ENCODE measurements around the gene ADGRG4. TPM values are rescaled to one million over a fixed set of nuclear protein-coding genes. Genes with fewer than 3 reads are reported as not detected.

Gene ADGRG4
- total and polyA plus RNA-seq, 2 donors (not counting 1 experiment from before 2014, with no cell fraction given) = 0.03 TPM; not detected in 1

- no peaks in the 10 kb centered on the region for H3K4me1 ChIP-seq (ENCODE audit: control insufficient read depth, extremely low read depth, insufficient read depth, low read length)
- no peak for TF ChIP-seq EZH2 (IDR thresholded peaks at IDR 0.05; ENCODE audit: low read length, missing control alignments)
- TF ChIP-seq CTCF (conservative IDR thresholded peaks at IDR 0.05 in 1 of 2, IDR thresholded peaks at IDR 0.05 in 1 of 2; ENCODE audit: low read depth in 1 of 2, low read length in 2 of 2) = peak in 1 of 2 donors; percentile 3
- H3K27me3 ChIP-seq (ENCODE audit: control insufficient read depth, insufficient read depth, low read length) = no peaks in the 10 kb centered on the region
- no peaks in the 10 kb centered on the region for H3K79me2 ChIP-seq (ENCODE audit: control insufficient read depth, insufficient read depth, low read length)
- H3K9ac ChIP-seq (ENCODE audit: insufficient read depth, low read length) = no peak overlapping the region
- H3K9me3 ChIP-seq (ENCODE audit: control insufficient read depth, insufficient read depth, low read depth, low read length) = no peaks in the 10 kb centered on the region
- H3K4me2 ChIP-seq (ENCODE audit: extremely low read depth, insufficient read depth, low read length) = no peak overlapping the region
- H3K36me3 ChIP-seq (ENCODE audit: control insufficient read depth, insufficient read depth, low read length) = no peaks in the 10 kb centered on the region
- no peak overlapping the region for H2AFZ ChIP-seq (ENCODE audit: low read length)
- H4K20me1 ChIP-seq (ENCODE audit: control insufficient read depth, extremely low read depth, insufficient read depth, low read length) = no peaks in the 10 kb centered on the region
- no peak overlapping the region for H3K4me3 ChIP-seq (replicated peaks in 1 of 4; ENCODE audit: control extremely low read depth in 1 of 4, insufficient read depth in 1 of 4, low read depth in 3 of 4, low read length in 4 of 4)
- no peak overlapping the region for H3K27ac ChIP-seq (ENCODE audit: insufficient read depth, low read length)
- no peak for DNase-seq (ENCODE audit: low read depth in 2 of 2)
Measured at GRCh38 chrX:136397001-136397400, 96.2 kb downstream of the ADGRG4 start.

GRCh38 chrX:136405126-136405525 is 104.4 kb downstream of the ADGRG4 start:
- H3K9me3 ChIP-seq (ENCODE audit: control insufficient read depth, insufficient read depth, low read depth, low read length) = no peaks in the 10 kb centered on the region
- H3K79me2 ChIP-seq (ENCODE audit: control insufficient read depth, insufficient read depth, low read length) = no peaks in the 10 kb centered on the region
- H4K20me1 ChIP-seq (ENCODE audit: control insufficient read depth, extremely low read depth, insufficient read depth, low read length) = no peaks in the 10 kb centered on the region
- H3K27me3 ChIP-seq (ENCODE audit: control insufficient read depth, insufficient read depth, low read length) = no peaks in the 10 kb centered on the region
- H3K9ac ChIP-seq (ENCODE audit: insufficient read depth, low read length) = no peak overlapping the region
- H3K4me2 ChIP-seq (ENCODE audit: extremely low read depth, insufficient read depth, low read length) = no peak overlapping the region
- no peaks in the 10 kb centered on the region for H3K4me1 ChIP-seq (ENCODE audit: control insufficient read depth, extremely low read depth, insufficient read depth, low read length)
- no peak for DNase-seq (ENCODE audit: low read depth in 2 of 2)
- H3K27ac ChIP-seq (ENCODE audit: insufficient read depth, low read length) = no peak overlapping the region
- H2AFZ ChIP-seq (ENCODE audit: low read length) = no peak overlapping the region
- no peak overlapping the region for H3K4me3 ChIP-seq (replicated peaks in 1 of 4; ENCODE audit: control extremely low read depth in 1 of 4, insufficient read depth in 1 of 4, low read depth in 3 of 4, low read length in 4 of 4)
- TF ChIP-seq CTCF (conservative IDR thresholded peaks at IDR 0.05 in 1 of 2, IDR thresholded peaks at IDR 0.05 in 1 of 2; ENCODE audit: low read depth in 1 of 2, low read length in 2 of 2) = no peak
- TF ChIP-seq EZH2 (IDR thresholded peaks at IDR 0.05; ENCODE audit: low read length, missing control alignments) = no peak
- H3K36me3 ChIP-seq (ENCODE audit: control insufficient read depth, insufficient read depth, low read length) = no peaks in the 10 kb centered on the region

GRCh38 chrX:136417806-136418205 is 117.0 kb downstream of the ADGRG4 start:
- Histone ChIP-seq H3K4me1 (ENCODE audit: control insufficient read depth, extremely low read depth, insufficient read depth, low read length) (no peaks in the 10 kb centered on the region), H3K4me3 (replicated peaks in 1 of 4; ENCODE audit: control extremely low read depth in 1 of 4, insufficient read depth in 1 of 4, low read depth in 3 of 4, low read length in 4 of 4) (no peak overlapping the region), H4K20me1 (ENCODE audit: control insufficient read depth, extremely low read depth, insufficient read depth, low read length) (no peaks in the 10 kb centered on the region), H3K4me2 (ENCODE audit: extremely low read depth, insufficient read depth, low read length) (no peak overlapping the region), H3K79me2 (ENCODE audit: control insufficient read depth, insufficient read depth, low read length) (no peaks in the 10 kb centered on the region), H3K9me3 (ENCODE audit: control insufficient read depth, insufficient read depth, low read depth, low read length) (no peaks in the 10 kb centered on the region), H2AFZ (ENCODE audit: low read length) (no peak overlapping the region), H3K9ac (ENCODE audit: insufficient read depth, low read length) (no peak overlapping the region), H3K27me3 (ENCODE audit: control insufficient read depth, insufficient read depth, low read length) (no peaks in the 10 kb centered on the region), H3K27ac (ENCODE audit: insufficient read depth, low read length) (no peak overlapping the region), H3K36me3 (ENCODE audit: control insufficient read depth, insufficient read depth, low read length) (no peaks in the 10 kb centered on the region)
- TF ChIP-seq EZH2 (IDR thresholded peaks at IDR 0.05; ENCODE audit: low read length, missing control alignments) (no peak), CTCF (conservative IDR thresholded peaks at IDR 0.05 in 1 of 2, IDR thresholded peaks at IDR 0.05 in 1 of 2; ENCODE audit: low read depth in 1 of 2, low read length in 2 of 2) (no peak)
- no peak for DNase-seq (ENCODE audit: low read depth in 2 of 2)

Data from fibroblast of lung (primary cell).